ENCODE data around the gene PSMB10.

PSMB10 gene

GRCh38 chr16:67926181-67926750 is 10.4 kb downstream of the PSMB10 start:
- Histone ChIP-seq H3K36me3 (ENCODE audit: control insufficient read depth in 5 of 5, insufficient read depth in 5 of 5, low read length in 5 of 5) (peaks cover 0 to 63% (median 36%) of the 10 kb centered on the region in 5 donors), H3K27ac (ENCODE audit: low read depth, low read length) (no peak overlapping the region), H3K4me3 (ENCODE audit: low read depth in 1 of 5, low read length in 5 of 5) (peak overlapping the region in 1 of 5 donors; percentile 8), H3K27me3 (ENCODE audit: control insufficient read depth in 5 of 5, insufficient read depth in 4 of 5, low read length in 5 of 5) (no peaks in the 10 kb centered on the region), H3K9me3 (ENCODE audit: control insufficient read depth in 5 of 5, low read length in 5 of 5) (no peaks in the 10 kb centered on the region), H3K4me1 (ENCODE audit: control insufficient read depth in 5 of 5, insufficient read depth in 5 of 5, low read length in 5 of 5) (peaks cover 7 to 25% (median 23%) of the 10 kb centered on the region in 5 donors), H3K9ac (ENCODE audit: low read length in 5 of 5) (peak overlapping the region in 3 of 5 donors; percentile 22 to 53 (median 33))

DNA sequence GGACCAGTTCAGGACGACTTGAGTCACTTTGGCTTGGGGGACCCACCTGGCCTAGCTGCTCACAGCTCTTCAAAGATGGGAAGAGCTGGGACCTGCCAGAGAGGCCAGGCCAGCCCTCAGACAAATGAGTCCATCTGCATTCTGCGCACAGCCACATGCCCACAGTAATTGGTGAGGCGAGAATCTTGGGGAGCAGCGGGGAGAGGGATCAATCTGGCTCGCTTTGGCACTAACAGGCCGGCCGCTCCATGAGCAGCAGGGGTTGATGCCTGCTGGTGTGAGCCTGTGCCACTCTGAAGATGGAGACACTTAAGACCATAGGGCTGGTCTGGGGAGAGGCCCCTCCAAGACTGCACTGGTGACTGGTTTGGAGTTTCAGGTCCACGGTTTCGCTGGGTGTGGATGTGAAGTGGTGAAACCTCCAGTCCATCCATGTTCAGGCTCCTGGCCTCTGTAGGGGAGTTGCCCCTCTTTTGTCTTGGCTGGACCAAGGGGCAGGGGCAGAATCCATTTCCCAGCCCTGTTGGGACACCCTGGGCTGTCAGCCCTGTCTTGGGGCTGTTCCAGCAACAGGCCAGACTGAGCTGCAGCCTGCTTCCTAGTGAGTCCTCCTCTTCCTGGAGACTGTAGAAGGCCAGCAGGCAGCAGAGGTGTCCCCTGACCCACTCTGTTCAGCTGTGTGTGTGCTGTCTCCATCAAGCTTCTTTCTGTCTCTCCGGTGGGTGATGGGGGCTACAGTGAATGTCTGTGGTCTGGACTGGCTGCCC is 12.3 kb downstream of the PSMB10 start:
- no peaks in the 10 kb centered on the region for H3K27me3 ChIP-seq (ENCODE audit: control insufficient read depth in 5 of 5, insufficient read depth in 4 of 5, low read length in 5 of 5)
- H3K4me1 ChIP-seq (ENCODE audit: control insufficient read depth in 5 of 5, insufficient read depth in 5 of 5, low read length in 5 of 5), result peaks cover 8 to 28% (median 24%) of the 10 kb centered on the region in 5 donors
- peaks cover 0 to 50% (median 29%) of the 10 kb centered on the region in 5 donors for H3K36me3 ChIP-seq (ENCODE audit: control insufficient read depth in 5 of 5, insufficient read depth in 5 of 5, low read length in 5 of 5)
- no peak overlapping the region for H3K4me3 ChIP-seq (ENCODE audit: low read depth in 1 of 5, low read length in 5 of 5)
- H3K27ac ChIP-seq (ENCODE audit: low read depth, low read length), result no peak overlapping the region
- no peaks in the 10 kb centered on the region for H3K9me3 ChIP-seq (ENCODE audit: control insufficient read depth in 5 of 5, low read length in 5 of 5)
- H3K9ac ChIP-seq (ENCODE audit: low read length in 5 of 5), result peak overlapping the region in 2 of 5 donors; percentile 26 to 28

DNA sequence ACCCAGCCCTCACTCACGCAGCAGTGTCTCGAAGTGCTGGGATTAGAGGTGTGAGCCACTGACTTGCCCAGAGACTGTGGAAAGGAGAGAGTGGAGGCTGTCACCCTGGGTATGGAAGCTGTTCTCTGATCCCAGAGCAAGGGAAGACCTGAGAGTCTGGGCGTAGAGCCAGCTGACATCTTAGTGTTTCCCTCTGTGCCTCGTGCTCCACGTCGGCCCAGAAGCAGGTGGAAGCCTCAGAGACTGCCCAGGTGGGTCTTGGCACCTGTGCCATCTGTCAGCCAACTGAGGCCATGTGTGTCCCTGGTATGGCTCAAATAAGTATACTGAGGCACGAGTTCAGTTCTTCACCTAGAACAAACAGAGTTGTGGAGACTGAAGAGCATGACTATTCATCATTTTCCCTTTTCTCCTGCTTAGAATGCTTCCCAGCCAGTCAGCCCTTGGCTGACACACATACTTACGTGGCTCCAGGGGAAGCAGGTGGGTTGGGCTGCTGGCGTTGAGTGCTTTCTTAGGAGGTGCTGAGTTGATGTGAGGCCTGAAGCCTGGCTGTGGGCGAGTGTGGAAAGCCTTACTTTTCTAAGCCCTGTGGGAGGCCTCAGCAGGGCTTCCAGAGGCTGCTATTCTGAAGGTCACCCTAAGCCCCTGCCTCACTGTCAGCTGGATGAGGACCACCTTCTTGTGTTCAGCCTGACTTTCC is 13.1 kb downstream of the PSMB10 start:
- no peak overlapping the region for H3K27ac ChIP-seq (ENCODE audit: low read depth, low read length)
- no peaks in the 10 kb centered on the region for H3K9me3 ChIP-seq (ENCODE audit: control insufficient read depth in 5 of 5, low read length in 5 of 5)
- H3K4me3 ChIP-seq (ENCODE audit: low read depth in 1 of 5, low read length in 5 of 5), result no peak overlapping the region
- H3K27me3 ChIP-seq (ENCODE audit: control insufficient read depth in 5 of 5, insufficient read depth in 4 of 5, low read length in 5 of 5), result no peaks in the 10 kb centered on the region
- H3K9ac ChIP-seq (ENCODE audit: low read length in 5 of 5), result no peak overlapping the region
- peaks cover 9 to 28% (median 24%) of the 10 kb centered on the region in 5 donors for H3K4me1 ChIP-seq (ENCODE audit: control insufficient read depth in 5 of 5, insufficient read depth in 5 of 5, low read length in 5 of 5)
- peaks cover 0 to 49% (median 28%) of the 10 kb centered on the region in 5 donors for H3K36me3 ChIP-seq (ENCODE audit: control insufficient read depth in 5 of 5, insufficient read depth in 5 of 5, low read length in 5 of 5)

DNA sequence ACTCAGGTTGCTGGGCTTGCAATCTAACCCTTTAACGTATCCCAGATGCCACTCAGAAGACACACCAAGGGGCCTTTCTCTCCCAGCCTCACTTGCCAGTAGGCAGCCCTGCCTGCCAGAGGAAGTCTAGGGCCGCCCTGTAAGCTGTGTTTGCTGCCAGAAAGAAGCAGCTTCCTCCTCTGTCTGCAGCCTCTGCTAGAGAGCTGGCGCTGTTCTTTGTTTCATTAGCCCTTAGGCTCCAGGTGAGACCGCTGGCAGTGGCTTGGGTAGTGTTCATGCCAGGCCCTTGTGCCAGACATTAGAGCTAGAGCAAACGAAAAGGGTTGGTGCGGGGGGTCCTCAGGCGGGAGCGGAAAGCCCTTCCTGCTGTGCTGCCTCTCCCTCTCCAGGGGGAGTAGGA is 13.9 kb downstream of the PSMB10 start:
- peaks cover 0 to 41% (median 24%) of the 10 kb centered on the region in 5 donors for H3K36me3 ChIP-seq (ENCODE audit: control insufficient read depth in 5 of 5, insufficient read depth in 5 of 5, low read length in 5 of 5)
- H3K4me1 ChIP-seq (ENCODE audit: control insufficient read depth in 5 of 5, insufficient read depth in 5 of 5, low read length in 5 of 5), result peaks cover 9 to 33% (median 29%) of the 10 kb centered on the region in 5 donors
- H3K27me3 ChIP-seq (ENCODE audit: control insufficient read depth in 5 of 5, insufficient read depth in 4 of 5, low read length in 5 of 5), result no peaks in the 10 kb centered on the region
- H3K4me3 ChIP-seq (ENCODE audit: low read depth in 1 of 5, low read length in 5 of 5), result no peak overlapping the region
- no peaks in the 10 kb centered on the region for H3K9me3 ChIP-seq (ENCODE audit: control insufficient read depth in 5 of 5, low read length in 5 of 5)
- H3K9ac ChIP-seq (ENCODE audit: low read length in 5 of 5), result no peak overlapping the region
- no peak overlapping the region for H3K27ac ChIP-seq (ENCODE audit: low read depth, low read length)

GRCh38 chr16:67922221-67922620 is 14.4 kb downstream of the PSMB10 start:
- Histone ChIP-seq H3K4me3 (ENCODE audit: low read depth in 1 of 5, low read length in 5 of 5) (no peak overlapping the region), H3K4me1 (ENCODE audit: control insufficient read depth in 5 of 5, insufficient read depth in 5 of 5, low read length in 5 of 5) (peaks cover 9 to 39% (median 34%) of the 10 kb centered on the region in 5 donors), H3K27ac (ENCODE audit: low read depth, low read length) (no peak overlapping the region), H3K9me3 (ENCODE audit: control insufficient read depth in 5 of 5, low read length in 5 of 5) (no peaks in the 10 kb centered on the region), H3K27me3 (ENCODE audit: control insufficient read depth in 5 of 5, insufficient read depth in 4 of 5, low read length in 5 of 5) (no peaks in the 10 kb centered on the region), H3K36me3 (ENCODE audit: control insufficient read depth in 5 of 5, insufficient read depth in 5 of 5, low read length in 5 of 5) (peaks cover 0 to 38% (median 19%) of the 10 kb centered on the region in 5 donors), H3K9ac (ENCODE audit: low read length in 5 of 5) (no peak overlapping the region)

- no peak overlapping the region for H3K4me3 ChIP-seq (ENCODE audit: low read depth in 1 of 5, low read length in 5 of 5)
- peaks cover 0 to 58% (median 27%) of the 10 kb centered on the region in 5 donors for H3K36me3 ChIP-seq (ENCODE audit: control insufficient read depth in 5 of 5, insufficient read depth in 5 of 5, low read length in 5 of 5)
- no peak overlapping the region for H3K9ac ChIP-seq (ENCODE audit: low read length in 5 of 5)
- H3K9me3 ChIP-seq (ENCODE audit: control insufficient read depth in 5 of 5, low read length in 5 of 5), result no peaks in the 10 kb centered on the region
- H3K27me3 ChIP-seq (ENCODE audit: control insufficient read depth in 5 of 5, insufficient read depth in 4 of 5, low read length in 5 of 5), result no peaks in the 10 kb centered on the region
- H3K4me1 ChIP-seq (ENCODE audit: control insufficient read depth in 5 of 5, insufficient read depth in 5 of 5, low read length in 5 of 5), result peaks cover 1 to 40% (median 25%) of the 10 kb centered on the region in 5 donors
- H3K27ac ChIP-seq (ENCODE audit: low read depth, low read length), result no peak overlapping the region
These were observed 16.9 kb downstream of the PSMB10 start for GRCh38 chr16:67919622-67920221.

GRCh38 chr16:67917852-67918236 is 18.8 kb downstream of the PSMB10 start:
- peak overlapping the region; percentile 18 for H3K27ac ChIP-seq (ENCODE audit: low read depth, low read length)
- peaks cover 1 to 35% (median 25%) of the 10 kb centered on the region in 5 donors for H3K4me1 ChIP-seq (ENCODE audit: control insufficient read depth in 5 of 5, insufficient read depth in 5 of 5, low read length in 5 of 5)
- H3K4me3 ChIP-seq (ENCODE audit: low read depth in 1 of 5, low read length in 5 of 5), result no peak overlapping the region
- no peaks in the 10 kb centered on the region for H3K27me3 ChIP-seq (ENCODE audit: control insufficient read depth in 5 of 5, insufficient read depth in 4 of 5, low read length in 5 of 5)
- H3K36me3 ChIP-seq (ENCODE audit: control insufficient read depth in 5 of 5, insufficient read depth in 5 of 5, low read length in 5 of 5), result peaks cover 0 to 45% (median 20%) of the 10 kb centered on the region in 5 donors
- H3K9me3 ChIP-seq (ENCODE audit: control insufficient read depth in 5 of 5, low read length in 5 of 5), result no peaks in the 10 kb centered on the region
- H3K9ac ChIP-seq (ENCODE audit: low read length in 5 of 5), result peak overlapping the region in 1 of 5 donors; percentile 41

DNA sequence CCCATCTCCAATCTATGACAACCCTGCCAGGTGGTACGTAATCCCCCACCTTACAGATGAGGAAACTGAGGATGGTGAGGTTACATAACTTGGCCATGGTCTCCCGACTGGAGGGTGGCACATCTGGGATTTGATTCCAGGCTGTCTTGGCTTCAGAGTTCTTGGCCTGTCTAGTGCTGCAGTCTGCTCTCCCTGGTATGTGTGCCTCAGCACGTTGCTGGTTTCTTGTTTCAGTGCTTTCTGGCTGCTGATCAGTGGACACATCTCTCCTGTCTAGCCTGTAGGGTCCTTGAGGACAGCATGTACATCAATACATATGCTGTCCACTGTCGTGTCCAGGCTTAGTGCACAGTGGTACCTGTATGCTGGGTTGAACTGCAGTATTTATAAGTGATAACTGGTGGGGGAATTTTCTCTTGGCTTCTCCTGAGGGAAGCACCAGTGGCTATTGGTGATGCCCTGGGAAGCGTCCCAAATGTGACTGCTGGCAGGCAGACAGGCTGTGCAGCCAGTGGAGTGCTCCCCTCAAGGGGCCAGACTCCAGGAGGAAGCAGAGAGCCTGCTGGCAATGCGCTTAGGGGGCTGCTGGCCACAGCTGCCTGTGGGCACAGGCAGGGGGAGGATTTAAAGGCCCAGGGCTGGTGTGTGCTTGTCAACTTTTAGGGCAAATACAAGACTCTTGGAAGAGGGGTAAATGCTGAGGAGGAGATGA is 19.4 kb downstream of the PSMB10 start:
- no peak overlapping the region for H3K4me3 ChIP-seq (ENCODE audit: low read depth in 1 of 5, low read length in 5 of 5)
- peak overlapping the region; percentile 18 for H3K27ac ChIP-seq (ENCODE audit: low read depth, low read length)
- H3K4me1 ChIP-seq (ENCODE audit: control insufficient read depth in 5 of 5, insufficient read depth in 5 of 5, low read length in 5 of 5), result peaks cover 1 to 35% (median 25%) of the 10 kb centered on the region in 5 donors
- peaks cover 0 to 40% (median 21%) of the 10 kb centered on the region in 5 donors for H3K36me3 ChIP-seq (ENCODE audit: control insufficient read depth in 5 of 5, insufficient read depth in 5 of 5, low read length in 5 of 5)
- H3K9me3 ChIP-seq (ENCODE audit: control insufficient read depth in 5 of 5, low read length in 5 of 5), result no peaks in the 10 kb centered on the region
- H3K9ac ChIP-seq (ENCODE audit: low read length in 5 of 5), result peak overlapping the region in 1 of 5 donors; percentile 41
- H3K27me3 ChIP-seq (ENCODE audit: control insufficient read depth in 5 of 5, insufficient read depth in 4 of 5, low read length in 5 of 5), result no peaks in the 10 kb centered on the region
